WTC11 (cell line): ENCODE measurements around the gene C17orf114.

ENCODE experiments used
- ATAC-seq: fragments of 200-7000 bp; cut with Tn5 transposase; 2 replicates; pipeline ENCODE4 v1.10.0; 2021; ENCODE audit warnings: mild to moderate bottlenecking, moderate library complexity
- CTCF ChIA-PET: fragments of 300-600 bp; sonication (Branson Sonifier 250); formaldehyde crosslinking; loops from one replicate; lab custom pipeline; 2021; ENCODE audit warnings: antibody characterized with exemption; lab: Charles Lee
- POLR2A ChIA-PET: fragments of 350-600 bp; sonication (Branson Sonifier 250); formaldehyde crosslinking; loops from one replicate; lab custom pipeline; 2021; ENCODE audit warnings: antibody characterized with exemption; lab: Charles Lee
- DNase-seq: peaks from one replicate; pipeline ENCODE4 v3.0.0; 2021; ENCODE audit warnings: low spot score
- H3K27ac Mint-ChIP-seq: 2 replicates; pipeline ENCODE4 v1.8.0; 2021; ENCODE audit warnings: mixed read lengths
- H3K27me3 Mint-ChIP-seq: 2 replicates; pipeline ENCODE4 v1.8.0; 2021; ENCODE audit warnings: low read depth, mild to moderate bottlenecking, moderate library complexity, mixed read lengths
- H3K36me3 Mint-ChIP-seq: 2 replicates; pipeline ENCODE4 v1.8.0; 2021; ENCODE audit warnings: mixed read lengths
- H3K4me1 Mint-ChIP-seq: 2 replicates; pipeline ENCODE4 v1.8.0; 2022; ENCODE audit warnings: mixed read lengths
- H3K4me3 Mint-ChIP-seq: 2 replicates; pipeline ENCODE4 v1.8.0; 2021; ENCODE audit warnings: mild to moderate bottlenecking, moderate library complexity, mixed read lengths
- H3K9me3 Mint-ChIP-seq: 2 replicates; pipeline ENCODE4 v1.8.0; 2021; ENCODE audit warnings: mixed read lengths
- ARID4B ChIP-seq: sonication (generic); formaldehyde crosslinking; IDR thresholded peaks from 2 replicates; pipeline ENCODE4 v1.8.0; 2023; ENCODE audit warnings: missing genetic modification reagents, mild to moderate bottlenecking, borderline replicate concordance
- CTCF ChIP-seq: fragments of 200-600 bp; IDR thresholded peaks from 2 replicates; pipeline ENCODE4 v1.8.0; 2022; ENCODE audit warnings: antibody characterized with exemption
- E2F4 ChIP-seq: sonication (generic); formaldehyde crosslinking; IDR thresholded peaks from 2 replicates; pipeline ENCODE4 v1.8.1; 2022; ENCODE audit warnings: low read depth, mild to moderate bottlenecking, moderate library complexity, missing genetic modification reagents, borderline replicate concordance
- IRF2 ChIP-seq: sonication (generic); formaldehyde crosslinking; IDR thresholded peaks from 2 replicates; pipeline ENCODE4 v1.8.0; 2022; ENCODE audit warnings: low read depth, missing genetic modification reagents, borderline replicate concordance
- MYBL2 ChIP-seq: sonication (generic); formaldehyde crosslinking; IDR thresholded peaks from 2 replicates; pipeline ENCODE4 v1.8.1; 2023; ENCODE audit warnings: mild to moderate bottlenecking, moderate library complexity, missing genetic modification reagents
- STAT6 ChIP-seq: sonication (generic); formaldehyde crosslinking; conservative IDR thresholded peaks from 2 replicates; pipeline ENCODE4 v1.8.1; 2023; ENCODE audit warnings: mild to moderate bottlenecking, low read depth, missing genetic modification reagents, moderate library complexity
- ZMAT4 ChIP-seq: fragments of 250-450 bp; sonication (Bioruptor Pico); IDR thresholded peaks from 2 replicates; pipeline ENCODE4 v1.9.0; 2021; ENCODE audit warnings: mild to moderate bottlenecking

The C17orf114 gene

GRCh38 chr17:4802228-4802627 lies at the start of gene C17orf114:
TSS of gene C17orf114 (minus strand) at chr17:4802328.
- ChIA-PET CTCF (no interaction called here), POLR2A (no interaction called here)
- H3K9me3 Mint-ChIP-seq = no peaks in the 10 kb centered on the region
- H3K36me3 Mint-ChIP-seq = peaks cover 15% of the 10 kb centered on the region
- DNase-seq (no peak), ATAC-seq (no peak)
- peaks cover 4% of the 10 kb centered on the region; the same call in 1 of the 2 replicates for H3K27me3 Mint-ChIP-seq
- TF ChIP-seq ZMAT4 (CRISPR knock-in tag) = no peak
- H3K4me1 Mint-ChIP-seq = peaks cover 5% of the 10 kb centered on the region; the same call in 1 of the 2 replicates
- 0 out of 2 replicates have a peak within 1 kb of the TSS, but pooled peaks have one; percentile 48 for H3K27ac Mint-ChIP-seq
- no peak within 1 kb of the TSS for H3K4me3 Mint-ChIP-seq

- Mint-ChIP-seq H3K27me3 (no peaks in the 10 kb centered on the region), H3K4me1 (peaks cover 71% of the 10 kb centered on the region), H3K27ac (peak overlapping the region; percentile 88), H3K4me3 (no peak overlapping the region), H3K36me3 (no peaks in the 10 kb centered on the region)
- ATAC-seq (no peak), DNase-seq (no peak)
- POLR2A ChIA-PET = no interaction called here
- TF ChIP-seq ARID4B (CRISPR knock-in tag) = no peak
- TF ChIP-seq MYBL2 = no peak
- TF ChIP-seq, all 79 proteins: peak for 0
- CTCF ChIA-PET = interaction anchor here (1.5 kb wide), 1 partner anchor 10 kb away, joined by 3 read pairs; no protein-coding TSS in a partner anchor
- no peaks in the 10 kb centered on the region for H3K9me3 Mint-ChIP-seq
These were observed 49.0 kb upstream of the C17orf114 start for GRCh38 chr17:4851084-4851483.

GRCh38 chr17:4850246-4850645 lies 48.1 kb upstream of the C17orf114 start:
- H3K36me3 Mint-ChIP-seq = no peaks in the 10 kb centered on the region
- DNase-seq (no peak), ATAC-seq (no peak)
- peak overlapping the region; percentile 96 for H3K27ac Mint-ChIP-seq
- ChIA-PET POLR2A (no interaction called here), CTCF (interaction anchor here (1.5 kb wide), 1 partner anchor 11 kb away, joined by 3 read pairs; no protein-coding TSS in a partner anchor)
- no peaks in the 10 kb centered on the region for H3K9me3 Mint-ChIP-seq
- H3K4me1 Mint-ChIP-seq = peaks cover 69% of the 10 kb centered on the region
- TF ChIP-seq E2F4 (CRISPR knock-in tag) (no peak), STAT6 (CRISPR knock-in tag) (no peak), IRF2 (CRISPR knock-in tag) (no peak), CTCF (no peak), ARID4B (CRISPR knock-in tag) (no peak)
- H3K4me3 Mint-ChIP-seq = no peak overlapping the region
- H3K27me3 Mint-ChIP-seq = no peaks in the 10 kb centered on the region
